HCT116 (cell line): ENCODE measurements around the gene USP48. TPM values are rescaled to one million over a fixed set of nuclear protein-coding genes. Genes with fewer than 3 reads are reported as not detected.

Experiments
- ATAC-seq: fragments of 200-7000 bp; cut with Tn5 transposase; 2 replicates; pipeline ENCODE4 v1.9.1; 2020; ENCODE audit warnings: mild to moderate bottlenecking, moderate library complexity
- BruUV-seq: library from RNA; stranded (reverse); fragments of 400-500 nt; replicated peaks from 2 replicates; lab custom pipeline; 2021; lab: Mats Ljungman, UMichigan
- CTCF ChIA-PET: fragments of 300-600 bp; sonication (Branson Sonifier 250); formaldehyde crosslinking; loops from one replicate; lab custom pipeline; 2021; ENCODE audit warnings: antibody characterized with exemption; lab: Charles Lee
- POLR2A ChIA-PET: fragments of 300-600, 350-600 bp; sonication (Branson Sonifier 250); formaldehyde crosslinking; loops from one replicate; lab custom pipeline; 2021; ENCODE audit warnings: antibody characterized with exemption; lab: Charles Lee
- RAD21 ChIA-PET, 2 experiments: fragments of 300-600 bp; sonication (Branson Sonifier 250); formaldehyde crosslinking; loops; one replicate each; lab custom pipeline; 2023; ENCODE audit warnings: low total read pairs in 2 of 2; ENCODE audit not compliant: uncharacterized antibody in 2 of 2, unreplicated experiment in 2 of 2, low non-redundant PET in 1 of 2; lab: Charles Lee
- DNase-seq: peaks from one replicate; pipeline ENCODE4 v3.0.0-alpha.2; 2010; ENCODE audit warnings: low read depth, low spot score
- H2AFZ ChIP-seq: fragments of 200-600 bp; shearing (Covaris generic), sonication (generic); 2 replicates; pipeline ENCODE4 v1.6.1; 2017; ENCODE audit warnings: low read depth, mixed run types, mixed read lengths, antibody characterized with exemption, low read length; ENCODE audit not compliant: poor library complexity, severe bottlenecking
- H3K27ac ChIP-seq: 2 replicates; pipeline ENCODE4 v1.5.1; 2012; ENCODE audit warnings: low read depth, low read length
- H3K27me3 ChIP-seq: fragments of 200-600 bp; sonication (generic); 2 replicates; pipeline ENCODE4 v1.6.1; 2016; ENCODE audit warnings: mixed run types, low read length, mixed read lengths; ENCODE audit not compliant: insufficient read depth
- H3K36me3 ChIP-seq, 2 experiments: fragments of 200-500 bp in 1 of 2; fragments of 200-600 bp in 1 of 2; sonication (Bioruptor generic) in 1 of 2; sonication (generic) in 1 of 2; 2 replicates each; pipeline versions ENCODE4 v1.5.1 to v1.6.1; 2014 to 2016; ENCODE audit warnings: low read length in 2 of 2, inconsistent platforms in 1 of 2, mixed read lengths in 1 of 2, mixed run types in 1 of 2; ENCODE audit not compliant: insufficient read depth in 2 of 2, control insufficient read depth in 1 of 2
- H3K4me1 ChIP-seq, 2 experiments: fragments of 200-600 bp in 1 of 2; sonication (generic) in 1 of 2; 2 replicates each; pipeline versions ENCODE4 v1.5.1 to v1.6.1; 2012 to 2017; ENCODE audit warnings: low read length in 2 of 2, inconsistent platforms in 1 of 2, mild to moderate bottlenecking in 1 of 2, mixed read lengths in 1 of 2, mixed run types in 1 of 2, moderate library complexity in 1 of 2; ENCODE audit not compliant: insufficient read depth in 2 of 2, control insufficient read depth in 1 of 2
- H3K4me2 ChIP-seq: fragments of 200-600 bp; sonication (generic); 2 replicates; pipeline ENCODE4 v1.6.1; 2017; ENCODE audit warnings: mixed run types, low read length, mixed read lengths
- H3K4me3 ChIP-seq, 2 experiments: fragments of 200-600 bp in 1 of 2; sonication (generic) in 1 of 2; replicated peaks in 1 of 2; 2 replicates each; pipeline ENCODE4 v1.5.1; 2011 to 2016; ENCODE audit warnings: low read length in 2 of 2, control low read depth in 1 of 2, low read depth in 1 of 2, mild to moderate bottlenecking in 1 of 2, mixed read lengths in 1 of 2, mixed run types in 1 of 2
- H3K79me2 ChIP-seq: fragments of 200-600 bp; sonication (generic); 2 replicates; pipeline ENCODE4 v1.6.1; 2017; ENCODE audit warnings: mild to moderate bottlenecking, mixed run types, low read length, moderate library complexity, mixed read lengths; ENCODE audit not compliant: insufficient read depth
- H3K9ac ChIP-seq: fragments of 200-600 bp; sonication (generic); 2 replicates; pipeline ENCODE4 v1.6.1; 2016; ENCODE audit warnings: low read length, mixed read lengths
- H3K9me2 ChIP-seq: fragments of 200-600 bp; sonication (generic), shearing (Covaris generic); 2 replicates; pipeline ENCODE4 v1.6.1; 2017; ENCODE audit warnings: mixed run types, mild to moderate bottlenecking, moderate library complexity; ENCODE audit not compliant: insufficient read depth
- H3K9me3 ChIP-seq, 2 experiments: fragments of 200-500 bp in 1 of 2; fragments of 200-600 bp in 1 of 2; sonication (Bioruptor generic) in 1 of 2; sonication (generic) in 1 of 2; 2 replicates each; pipeline ENCODE4 v1.6.1; 2014 to 2017; ENCODE audit warnings: low read length in 2 of 2, mixed read lengths in 2 of 2, inconsistent platforms in 1 of 2, low read depth in 1 of 2, mild to moderate bottlenecking in 1 of 2, mixed run types in 1 of 2, moderate library complexity in 1 of 2; ENCODE audit not compliant: control insufficient read depth in 1 of 2, insufficient read depth in 1 of 2
- H4K20me1 ChIP-seq: fragments of 200-600 bp; sonication (generic), shearing (Covaris generic); 2 replicates; pipeline ENCODE4 v1.6.1; 2017; ENCODE audit warnings: mixed run types, mild to moderate bottlenecking, moderate library complexity; ENCODE audit not compliant: insufficient read depth
- ATF3 ChIP-seq: IDR thresholded peaks from 2 replicates; pipeline ENCODE4 v1.6.1; 2012
- CEBPB ChIP-seq: IDR thresholded peaks from 2 replicates; pipeline ENCODE4 v1.6.1; 2012; ENCODE audit warnings: low read depth
- CTCF ChIP-seq, 3 experiments: fragments of 200-600 bp in 1 of 3; sonication (generic) in 1 of 3; IDR thresholded peaks in 2 of 3; conservative IDR thresholded peaks in 1 of 3; 2 replicates each; pipeline ENCODE4 v1.5.1; 2012 to 2017; ENCODE audit warnings: low read depth in 2 of 3, low read length in 2 of 3, antibody characterized with exemption in 1 of 3, borderline replicate concordance in 1 of 3, control low read depth in 1 of 3, mild to moderate bottlenecking in 1 of 3, mixed read lengths in 1 of 3, mixed run types in 1 of 3, moderate library complexity in 1 of 3; ENCODE audit not compliant: insufficient read depth in 1 of 3
- ELF1 ChIP-seq: IDR thresholded peaks from 2 replicates; pipeline ENCODE4 v1.6.1; 2012; ENCODE audit warnings: low read depth, borderline replicate concordance
- EZH2 ChIP-seq: fragments of 200-600 bp; sonication (generic); IDR thresholded peaks from 2 replicates; pipeline ENCODE4 v1.6.1; 2017; ENCODE audit warnings: antibody characterized with exemption, mixed run types
- FOSL1 ChIP-seq: IDR thresholded peaks from 2 replicates; pipeline ENCODE4 v1.6.1; 2012; ENCODE audit warnings: low read depth
- JUND ChIP-seq: IDR thresholded peaks from 2 replicates; pipeline ENCODE4 v1.6.1; 2012
- MAX ChIP-seq: IDR thresholded peaks from 2 replicates; pipeline ENCODE4 v1.6.1; 2012
- POLR2A ChIP-seq: IDR thresholded peaks from 2 replicates; pipeline ENCODE4 v1.7.0; 2011; ENCODE audit warnings: borderline replicate concordance; ENCODE audit not compliant: insufficient read depth, insufficient read length; ENCODE audit errors: extremely low read depth
- POLR2AphosphoS5 ChIP-seq: IDR thresholded peaks from 2 replicates; pipeline ENCODE4 v1.6.1; 2011; ENCODE audit warnings: mild to moderate bottlenecking, low read depth, low read length, moderate library complexity
- REST ChIP-seq: IDR thresholded peaks from 2 replicates; pipeline ENCODE4 v1.6.1; 2012; ENCODE audit warnings: low read depth
- SIN3A ChIP-seq: IDR thresholded peaks from 2 replicates; pipeline ENCODE4 v1.6.1; 2012; ENCODE audit warnings: low read depth
- SRF ChIP-seq: IDR thresholded peaks from 2 replicates; pipeline ENCODE4 v1.6.1; 2012; ENCODE audit warnings: low read depth
- YY1 ChIP-seq: IDR thresholded peaks from 2 replicates; pipeline ENCODE4 v1.6.1; 2011; ENCODE audit warnings: low read length, low read depth, moderate library complexity, mild to moderate bottlenecking; ENCODE audit not compliant: insufficient replicate concordance; ENCODE audit errors: extremely low read depth
- ZFX ChIP-seq: fragments of 450-650 bp; IDR thresholded peaks from 2 replicates; pipeline ENCODE4 v1.6.1; 2017
- ZNF274 ChIP-seq: fragments of 200-500 bp; sonication (Bioruptor generic); IDR thresholded peaks from 2 replicates; pipeline ENCODE4 v1.6.1; 2014; ENCODE audit warnings: mild to moderate bottlenecking, low read depth, low read length, inconsistent platforms
- intact Hi-C: fragments of 100-400 bp; cut with micrococcal nuclease; formaldehyde crosslinking; loops from 2 replicates; pipeline ENCODE4 v1.10.0; 2022
- total RNA-seq: library from RNA; stranded (reverse); gene quantifications from one replicate; pipeline ENCODE4 v1.2.1, GENCODE V29; 2021; ENCODE audit not compliant: unreplicated experiment

Gene USP48
- total RNA-seq, 1 experiment from 2014 or later: 54.8 TPM

- H4K20me1 ChIP-seq: no peaks in the 10 kb centered on the region
- intact Hi-C loops: no loop called here
- ATAC-seq (no peak), DNase-seq (no peak)
- TF ChIP-seq POLR2AphosphoS5 (no peak), POLR2A (no peak), YY1 (no peak), CEBPB (no peak), REST (no peak), ZNF274 (no peak), FOSL1 (no peak), SIN3A (no peak), ZFX (no peak), JUND (no peak), ELF1 (no peak), ATF3 (no peak), MAX (no peak), CTCF (IDR thresholded peaks at IDR 0.05 in 2 of 3, conservative IDR thresholded peaks at IDR 0.05 in 1 of 3; ENCODE audit: borderline replicate concordance in 1 of 3, insufficient read depth in 1 of 3, low read depth in 2 of 3, low read length in 2 of 3) (no peak), EZH2 (no peak), SRF (no peak)
- no peaks in the 10 kb centered on the region for H3K27me3 ChIP-seq
- H3K79me2 ChIP-seq: no peaks in the 10 kb centered on the region
- peaks cover 12 to 24% of the 10 kb centered on the region in 2 experiments for H3K4me1 ChIP-seq
- ChIA-PET RAD21 (no interaction called here), CTCF (interaction anchor here (0.7 kb wide), 1 partner anchor 386 kb away, joined by 3 read pairs; no protein-coding TSS in a partner anchor), POLR2A (no interaction called here)
- no peaks in the 10 kb centered on the region for H3K36me3 ChIP-seq
- H3K9ac ChIP-seq: no peak overlapping the region
- no TSS peak for BruUV-seq
- H3K4me2 ChIP-seq: no peak overlapping the region
- H3K9me2 ChIP-seq: no peaks in the 10 kb centered on the region
- no peak overlapping the region for H3K4me3 ChIP-seq
- H2AFZ ChIP-seq: no peak overlapping the region
- H3K27ac ChIP-seq: no peak overlapping the region
- no peaks in the 10 kb centered on the region for H3K9me3 ChIP-seq
Measured at GRCh38 chr1:21628798-21629393, 154.1 kb downstream of the USP48 start.
